ENCODE measurements around the gene TUBGCP6. TPM values are rescaled to one million over a fixed set of nuclear protein-coding genes. Genes with fewer than 3 reads are reported as not detected.
A peak's percentile ranks its signal among the peaks of the same experiment; 100 is the strongest.

The TUBGCP6 gene
- total RNA-seq, 2 donors from 2014 or later = 26.3 to 31.6 TPM

GRCh38 chr22:50194037-50194805, 50.6 kb downstream of the TUBGCP6 start:
- DNase-seq = no peak
- ATAC-seq = no peak
- intact Hi-C loops (cut with DNase I, micrococcal nuclease) = no loop called here

GRCh38 chr22:50193621-50194020, 51.2 kb downstream of the TUBGCP6 start:
- no peak for DNase-seq
- intact Hi-C loops (cut with DNase I, micrococcal nuclease) = no loop called here
- no peak for ATAC-seq

GRCh38 chr22:50192436-50193204, 52.2 kb downstream of the TUBGCP6 start:
- ATAC-seq = no peak
- DNase-seq = peak in 1 of 2 donors; percentile 61
- intact Hi-C loops (cut with DNase I, micrococcal nuclease) = no loop called here

- intact Hi-C loops (cut with DNase I, micrococcal nuclease) = no loop called here
- peak; percentile 60 to 70 for DNase-seq
- ATAC-seq = no peak
These were observed 53.7 kb downstream of the TUBGCP6 start for GRCh38 chr22:50190941-50191741.

GRCh38 chr22:50190182-50190940, 54.5 kb downstream of the TUBGCP6 start:
- peak; percentile 88 to 90 for DNase-seq
- peak; percentile 78 for ATAC-seq
- intact Hi-C loops (cut with DNase I, micrococcal nuclease) = no loop called here

GRCh38 chr22:50189849-50190181, 55.0 kb downstream of the TUBGCP6 start:
- ATAC-seq = peak; percentile 31
- intact Hi-C loops (cut with DNase I, micrococcal nuclease) = no loop called here

GRCh38 chr22:50189184-50189848, 55.5 kb downstream of the TUBGCP6 start:
- no peak for ATAC-seq
- DNase-seq = peak; percentile 58 to 66
- intact Hi-C loops (cut with DNase I, micrococcal nuclease) = no loop called here

More at GRCh38 chr22:50189849-50190181, 55.0 kb downstream of the TUBGCP6 start:
- no peak for DNase-seq

GRCh38 chr22:50188356-50188755, 56.5 kb downstream of the TUBGCP6 start:
- intact Hi-C loops (cut with DNase I, micrococcal nuclease) = no loop called here
- ATAC-seq = no peak
- peak in 1 of 2 donors; percentile 18 for DNase-seq

- peak; percentile 12 for ATAC-seq
- intact Hi-C loops (cut with DNase I, micrococcal nuclease) = no loop called here
- DNase-seq = peak; percentile 70 to 75
These were observed 57.9 kb downstream of the TUBGCP6 start for GRCh38 chr22:50186761-50187523.

GRCh38 chr22:50186181-50186714, 58.6 kb downstream of the TUBGCP6 start:
- intact Hi-C loops (cut with DNase I, micrococcal nuclease) = no loop called here
- ATAC-seq (no peak), DNase-seq (peak in 1 of 2 donors; percentile 45)

- DNase-seq = peak; percentile 84 to 90
- peak; percentile 63 for ATAC-seq
- intact Hi-C loops (cut with DNase I, micrococcal nuclease) = no loop called here
These were observed 59.3 kb downstream of the TUBGCP6 start, which contains the start of gene TRABD for GRCh38 chr22:50185375-50186087. TSS of gene TRABD (plus strand) at chr22:50185913. CDS start at chr22:50193061, 7,148 bp downstream.

- intact Hi-C loops (cut with DNase I, micrococcal nuclease) = no loop called here
- ATAC-seq (no peak), DNase-seq (no peak)
These were observed 59.9 kb downstream of the TUBGCP6 start for GRCh38 chr22:50184902-50185374.

GRCh38 chr22:50184004-50184901, 60.6 kb downstream of the TUBGCP6 start:
- DNase-seq (peak; percentile 72 to 79), ATAC-seq (no peak)
- intact Hi-C loops (cut with DNase I, micrococcal nuclease) = no loop called here

- peak in 1 of 2 donors; percentile 21 for DNase-seq
- intact Hi-C loops (cut with DNase I, micrococcal nuclease) = no loop called here
- no peak for ATAC-seq
These were observed 61.5 kb downstream of the TUBGCP6 start for GRCh38 chr22:50183141-50183971.
